H1 (cell line): Measurements from ENCODE around the gene GABPB2. TPM values are rescaled to one million over a fixed set of nuclear protein-coding genes. Genes with fewer than 3 reads are reported as not detected.

Experiments
- CTCF ChIA-PET: fragments of 300-600 bp; sonication (Branson Sonifier 250); formaldehyde crosslinking; loops from one replicate; lab custom pipeline; 2021; ENCODE audit not compliant: partially characterized antibody; lab: Charles Lee
- POLR2A ChIA-PET: fragments of 300-600 bp; sonication (Branson Sonifier 250); formaldehyde crosslinking; loops from one replicate; lab custom pipeline; 2021; ENCODE audit warnings: inconsistent platforms; ENCODE audit not compliant: partially characterized antibody; lab: Charles Lee
- DNase-seq, 2 experiments: peaks; one replicate each; pipeline versions ENCODE4 v3.0.0 to v3.0.0-alpha.2; 2010 to 2022; ENCODE audit warnings: low spot score in 2 of 2, low read depth in 1 of 2, mixed read lengths in 1 of 2
- FAIRE-seq: peaks from 2 replicates; lab custom pipeline; 2011; peaks lifted over from hg19 to GRCh38; lab: Jason Lieb, UNC
- H2AFZ ChIP-seq: 2 replicates; pipeline ENCODE4 v1.8.1; 2012; ENCODE audit warnings: low read length, inconsistent platforms
- H2AK5ac ChIP-seq: 2 replicates; pipeline ENCODE4 v1.6.1; 2013; ENCODE audit warnings: low read depth, low read length
- H2BK120ac ChIP-seq: replicated peaks from 2 replicates; pipeline ENCODE3; 2013; ENCODE audit warnings: low read depth, low read length, inconsistent platforms
- H2BK12ac ChIP-seq: 2 replicates; pipeline ENCODE4 v1.6.1; 2013; ENCODE audit warnings: low read depth, low read length
- H2BK15ac ChIP-seq: 2 replicates; pipeline ENCODE4 v1.6.1; 2013; ENCODE audit warnings: low read length
- H2BK20ac ChIP-seq: 2 replicates; pipeline ENCODE4 v1.6.1; 2013; ENCODE audit warnings: low read length
- H2BK5ac ChIP-seq: 2 replicates; pipeline ENCODE4 v1.6.1; 2013; ENCODE audit warnings: low read depth, low read length
- H3K14ac ChIP-seq: 2 replicates; pipeline ENCODE4 v1.6.1; 2013; ENCODE audit warnings: inconsistent platforms; ENCODE audit not compliant: insufficient read length
- H3K18ac ChIP-seq: 2 replicates; pipeline ENCODE4 v1.6.1; 2013; ENCODE audit warnings: low read length; ENCODE audit errors: extremely low read depth
- H3K23ac ChIP-seq: 2 replicates; pipeline ENCODE4 v1.6.1; 2013; ENCODE audit warnings: inconsistent platforms; ENCODE audit not compliant: insufficient read length
- H3K23me2 ChIP-seq: 2 replicates; pipeline ENCODE4 v1.6.1; 2013; ENCODE audit warnings: low read depth, low read length
- H3K27ac ChIP-seq: 2 replicates; pipeline ENCODE4 v1.6.1; 2011; ENCODE audit warnings: low read depth, low read length, inconsistent platforms
- H3K27me3 ChIP-seq, 4 experiments: replicated peaks in 1 of 4; 1 replicate in 1 of 4; 2 replicates in 3 of 4; pipeline versions ENCODE4 v1.6.1 to v1.8.1; 2011 to 2013; ENCODE audit warnings: low read length in 3 of 4, mild to moderate bottlenecking in 3 of 4, inconsistent platforms in 2 of 4, mixed read lengths in 2 of 4, moderate library complexity in 1 of 4; ENCODE audit not compliant: control insufficient read depth in 3 of 4, insufficient read depth in 3 of 4; ENCODE audit errors: extremely low read depth in 1 of 4
- H3K36me3 ChIP-seq, 4 experiments: 2 replicates each; pipeline versions ENCODE4 v1.6.1 to v1.8.1; 2011 to 2013; ENCODE audit warnings: mild to moderate bottlenecking in 4 of 4, low read length in 3 of 4, moderate library complexity in 2 of 4, control low read depth in 1 of 4, inconsistent platforms in 1 of 4; ENCODE audit not compliant: insufficient read depth in 4 of 4, control insufficient read depth in 2 of 4
- H3K4ac ChIP-seq: replicated peaks from 2 replicates; pipeline ENCODE3; 2013; ENCODE audit warnings: low read length, low read depth, mixed read lengths, inconsistent platforms; ENCODE audit not compliant: insufficient read length
- H3K4me1 ChIP-seq, 4 experiments: replicated peaks in 1 of 4; 1 replicate in 1 of 4; 2 replicates in 3 of 4; pipeline versions ENCODE4 v1.6.1 to v1.8.1; 2011 to 2013; ENCODE audit warnings: low read length in 3 of 4, inconsistent platforms in 2 of 4, mixed read lengths in 1 of 4; ENCODE audit not compliant: insufficient read depth in 4 of 4, control insufficient read depth in 3 of 4
- H3K4me2 ChIP-seq, 2 experiments: 2 replicates each; pipeline versions ENCODE4 v1.6.1 to v1.8.1; 2011 to 2013; ENCODE audit warnings: low read depth in 2 of 2, low read length in 2 of 2, control low read depth in 1 of 2, inconsistent platforms in 1 of 2, mild to moderate bottlenecking in 1 of 2; ENCODE audit not compliant: insufficient read depth in 1 of 2
- H3K4me3 ChIP-seq, 4 experiments: fragments of 200-600, 300-600 bp in 1 of 4; sonication (generic), shearing (Covaris generic), sonication (Bioruptor Twin) in 1 of 4; 2 replicates each; pipeline versions ENCODE4 v1.5.1 to v1.8.1; 2011 to 2016; ENCODE audit warnings: low read length in 4 of 4, low read depth in 3 of 4, control low read depth in 2 of 4, inconsistent platforms in 2 of 4, mild to moderate bottlenecking in 2 of 4, mixed read lengths in 1 of 4, moderate library complexity in 1 of 4; ENCODE audit not compliant: insufficient read depth in 2 of 4; ENCODE audit errors: extremely low read depth in 1 of 4
- H3K56ac ChIP-seq: replicated peaks from 2 replicates; pipeline ENCODE3; 2013; ENCODE audit warnings: low read depth, mild to moderate bottlenecking, mixed read lengths, low read length, inconsistent platforms; ENCODE audit not compliant: insufficient read length
- H3K79me1 ChIP-seq: 2 replicates; pipeline ENCODE4 v1.6.1; 2013; ENCODE audit warnings: low read depth, low read length, control low read depth
- H3K79me2 ChIP-seq, 2 experiments: 2 replicates each; pipeline versions ENCODE4 v1.6.1 to v1.8.1; 2012 to 2013; ENCODE audit warnings: low read length in 2 of 2, mild to moderate bottlenecking in 2 of 2, inconsistent platforms in 1 of 2; ENCODE audit not compliant: insufficient read depth in 2 of 2, control insufficient read depth in 1 of 2
- H3K9ac ChIP-seq, 4 experiments: replicated peaks in 1 of 4; 1 replicate in 1 of 4; 2 replicates in 3 of 4; pipeline versions ENCODE4 v1.6.1 to v1.8.1; 2011 to 2013; ENCODE audit warnings: low read depth in 3 of 4, low read length in 3 of 4, control low read depth in 2 of 4, mild to moderate bottlenecking in 2 of 4, moderate library complexity in 2 of 4, inconsistent platforms in 1 of 4; ENCODE audit errors: extremely low read depth in 1 of 4
- H3K9me3 ChIP-seq, 2 experiments: 2 replicates each; pipeline versions ENCODE4 v1.6.1 to v1.8.1; 2012 to 2013; ENCODE audit warnings: mild to moderate bottlenecking in 2 of 2, moderate library complexity in 2 of 2, control low read depth in 1 of 2, inconsistent platforms in 1 of 2, low read depth in 1 of 2, low read length in 1 of 2, mixed read lengths in 1 of 2; ENCODE audit not compliant: insufficient read depth in 2 of 2
- H4K20me1 ChIP-seq, 2 experiments: replicated peaks in 1 of 2; 2 replicates each; pipeline versions ENCODE3 to v1.8.1; 2011 to 2013; ENCODE audit warnings: inconsistent platforms in 2 of 2, low read length in 2 of 2, mild to moderate bottlenecking in 1 of 2; ENCODE audit not compliant: insufficient read depth in 2 of 2, control insufficient read depth in 1 of 2
- H4K5ac ChIP-seq: 2 replicates; pipeline ENCODE4 v1.6.1; 2013; ENCODE audit warnings: low read length, low read depth, mixed read lengths, inconsistent platforms; ENCODE audit not compliant: insufficient read length
- H4K8ac ChIP-seq: 2 replicates; pipeline ENCODE4 v1.8.0; 2013; ENCODE audit warnings: mild to moderate bottlenecking, moderate library complexity, low read length, inconsistent platforms; ENCODE audit not compliant: insufficient read depth; ENCODE audit errors: extremely low read depth
- H4K91ac ChIP-seq: replicated peaks from 2 replicates; pipeline ENCODE3; 2013; ENCODE audit warnings: low read length, mixed read lengths, inconsistent platforms; ENCODE audit not compliant: insufficient read length
- CHD1 ChIP-seq: IDR thresholded peaks from 2 replicates; pipeline ENCODE4 v1.6.1; 2012; ENCODE audit warnings: low read depth, low read length, improper control_type of control experiment
- KDM1A ChIP-seq: fragments of 200-600, 300-600 bp; sonication (generic); IDR thresholded peaks from 2 replicates; pipeline ENCODE4 v1.7.1; 2016; ENCODE audit warnings: mild to moderate bottlenecking, low read length, borderline replicate concordance
- NANOG ChIP-seq: IDR thresholded peaks from 2 replicates; pipeline ENCODE4 v1.6.1; 2011; ENCODE audit warnings: low read length, low read depth, mild to moderate bottlenecking, inconsistent platforms; ENCODE audit not compliant: insufficient read depth, poor library complexity, severe bottlenecking
- RNF2 ChIP-seq: fragments of 200-900, 300-1000 bp; sonication (generic); IDR thresholded peaks from 2 replicates; pipeline ENCODE4 v1.7.1; 2016; ENCODE audit warnings: borderline replicate concordance, low read depth, mild to moderate bottlenecking, antibody characterized with exemption, low read length; ENCODE audit not compliant: poor library complexity, severe bottlenecking; ENCODE audit errors: missing control alignments
- WGBS, 2 experiments: shearing (Covaris generic) in 1 of 2; methylation state at CpG; one replicate each; pipeline versions ENCODE4 v1.1.6 to v1.1.7; 2013 to 2015; ENCODE audit warnings: low lambda C conversion rate in 2 of 2, mixed read lengths in 2 of 2, inconsistent platforms in 1 of 2, low coverage in 1 of 2, missing lambda C conversion rate in 1 of 2; ENCODE audit not compliant: insufficient replicate concordance in 2 of 2, insufficient coverage in 1 of 2, insufficient read length in 1 of 2; ENCODE audit errors: extremely low coverage in 1 of 2, missing lambda C conversion rate in 1 of 2; 5-methylcytosine and 5-hydroxymethylcytosine counted together
- polyA plus RNA-seq, 7 experiments: library from polyadenylated mRNA; depleted of rRNA in 3 of 7; stranded (reverse) in 5 of 7; unstranded in 2 of 7; fragments of >200 nt in 5 of 7; fragments of 200-250 nt in 2 of 7; gene quantifications; 1 replicate in 5 of 7; 2 replicates in 1 of 7; 4 replicates in 1 of 7; pipeline versions ENCODE4 v1.2.1 to v1.2.3, GENCODE V29; 2011 to 2013; ENCODE audit warnings: missing spikeins in 2 of 7, mixed read lengths in 2 of 7
- total RNA-seq: library from RNA; stranded (reverse); fragmentation: NEBNext Ultra II Directional; extraction: Animal tissue kit (Norgen Biotek cat#: 25700); gene quantifications from 2 replicates; pipeline ENCODE4 v1.2.1, GENCODE V29; 2021
- TF ChIP-seq, protein P1 (sequence below), 3 experiments: IDR thresholded peaks; 1 replicate in 2 of 3; 2 replicates in 1 of 3; pipeline versions ENCODE4 v1.5.1 to v1.6.1; 2011; ENCODE audit warnings: low read length in 3 of 3, mild to moderate bottlenecking in 3 of 3, inconsistent platforms in 2 of 3, low read depth in 1 of 3, moderate library complexity in 1 of 3; ENCODE audit not compliant: insufficient read depth in 1 of 3; ENCODE audit errors: control extremely low read depth in 1 of 3
- TF ChIP-seq, protein P2 (sequence below): IDR thresholded peaks from 2 replicates; pipeline ENCODE4 v1.6.1; 2012; ENCODE audit warnings: low read length, inconsistent platforms

The GABPB2 gene
- total and polyA plus RNA-seq, 2 of the 8 experiments (the other 6 are each of a cell fraction or from before 2014, with no cell fraction given) = 1.8 to 2.4 TPM

DNA sequence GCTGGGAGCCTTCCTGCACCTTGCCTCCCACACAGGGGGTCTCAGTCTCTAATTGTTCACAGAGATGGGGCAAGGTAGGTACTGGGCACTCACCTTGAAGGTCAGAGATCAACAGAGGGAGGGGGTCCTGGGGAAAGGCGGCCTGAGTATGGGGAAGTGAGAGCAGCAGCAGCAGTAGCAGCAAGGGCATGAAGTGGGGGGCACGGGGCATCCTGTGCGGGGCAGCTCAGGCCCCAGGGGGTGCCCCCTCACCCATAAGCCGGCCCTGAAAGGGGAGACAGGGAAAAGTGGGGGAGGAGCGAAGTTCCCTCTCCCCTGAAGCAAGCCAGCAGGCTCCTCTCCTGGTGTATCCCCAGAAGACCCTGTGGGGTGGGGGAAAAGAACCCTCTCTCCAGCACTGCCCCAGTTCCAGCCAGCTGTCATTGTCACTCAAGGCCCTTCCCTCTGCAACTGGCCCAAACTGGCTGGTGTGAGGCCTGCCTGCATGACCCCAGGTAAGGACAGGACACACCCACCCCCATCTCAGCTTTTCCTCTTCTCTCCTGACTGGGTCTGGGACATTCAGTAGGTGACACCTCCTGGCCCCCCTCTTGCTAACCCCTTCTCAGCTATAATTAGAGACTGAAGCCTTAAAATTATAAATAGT, 72.0 kb downstream of the GABPB2 start:
- Histone ChIP-seq H4K8ac (no peak overlapping the region), H2BK12ac (no peak overlapping the region), H3K27ac (no peak overlapping the region), H4K91ac (no peak overlapping the region), H2BK15ac (no peak overlapping the region), H3K36me3 (peaks cover 0 to 4% (median 0%) of the 10 kb centered on the region in 4 experiments; a peak in 3 of 8 replicates), H4K20me1 (peaks cover 0 to under 1% of the 10 kb centered on the region in 2 experiments), H3K4me3 (no peak overlapping the region), H3K14ac (no peak overlapping the region), H3K4me2 (no peak overlapping the region), H3K4me1 (peaks cover 15 to 30% (median 21%) of the 10 kb centered on the region in 4 experiments), H3K23me2 (peaks cover 16% of the 10 kb centered on the region), H3K79me1 (peaks cover 5% of the 10 kb centered on the region; the same call in 1 of the 2 replicates), H3K79me2 (no peaks in the 10 kb centered on the region), H3K27me3 (peaks cover 0 to 12% (median 7%) of the 10 kb centered on the region in 4 experiments; a peak in 5 of 7 replicates), H3K56ac (no peak overlapping the region), H4K5ac (no peak overlapping the region), H2AFZ (no peak overlapping the region), H3K9ac (no peak overlapping the region), H2BK5ac (no peak overlapping the region), H3K4ac (no peak overlapping the region), H3K18ac (no peak overlapping the region), H2BK20ac (no peak overlapping the region), H2BK120ac (no peak overlapping the region), H3K23ac (no peak overlapping the region), H3K9me3 (no peaks in the 10 kb centered on the region), H2AK5ac (no peak overlapping the region)
- POLR2A ChIA-PET = interaction anchor here (0.6 to 10.7 kb wide), 4 partner anchors 11 to 245 kb away, joined by 3 to 124 read pairs (median 4); no protein-coding TSS in a partner anchor
- CTCF ChIA-PET = interaction anchor here (0.7 to 4.7 kb wide), 11 partner anchors 9 to 117 kb away, joined by 3 to 54 read pairs (median 4); partner anchors contain the start of genes TMOD4 and TNFAIP8L2
- 75% methylated on average over 5 of the region's 5 CpGs; no CpG with 5 or more reads in 1 of the 2 experiments for WGBS, 2 experiments
- DNase-seq = no peak
- FAIRE-seq = no peak
- TF ChIP-seq, protein P1, sequence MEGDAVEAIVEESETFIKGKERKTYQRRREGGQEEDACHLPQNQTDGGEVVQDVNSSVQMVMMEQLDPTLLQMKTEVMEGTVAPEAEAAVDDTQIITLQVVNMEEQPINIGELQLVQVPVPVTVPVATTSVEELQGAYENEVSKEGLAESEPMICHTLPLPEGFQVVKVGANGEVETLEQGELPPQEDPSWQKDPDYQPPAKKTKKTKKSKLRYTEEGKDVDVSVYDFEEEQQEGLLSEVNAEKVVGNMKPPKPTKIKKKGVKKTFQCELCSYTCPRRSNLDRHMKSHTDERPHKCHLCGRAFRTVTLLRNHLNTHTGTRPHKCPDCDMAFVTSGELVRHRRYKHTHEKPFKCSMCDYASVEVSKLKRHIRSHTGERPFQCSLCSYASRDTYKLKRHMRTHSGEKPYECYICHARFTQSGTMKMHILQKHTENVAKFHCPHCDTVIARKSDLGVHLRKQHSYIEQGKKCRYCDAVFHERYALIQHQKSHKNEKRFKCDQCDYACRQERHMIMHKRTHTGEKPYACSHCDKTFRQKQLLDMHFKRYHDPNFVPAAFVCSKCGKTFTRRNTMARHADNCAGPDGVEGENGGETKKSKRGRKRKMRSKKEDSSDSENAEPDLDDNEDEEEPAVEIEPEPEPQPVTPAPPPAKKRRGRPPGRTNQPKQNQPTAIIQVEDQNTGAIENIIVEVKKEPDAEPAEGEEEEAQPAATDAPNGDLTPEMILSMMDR (IDR thresholded peaks at IDR 0.05; ENCODE audit: control extremely low read depth in 1 of 3, insufficient read depth in 1 of 3, low read depth in 1 of 3, low read length in 3 of 3) = no peak
- TF ChIP-seq, protein P2, sequence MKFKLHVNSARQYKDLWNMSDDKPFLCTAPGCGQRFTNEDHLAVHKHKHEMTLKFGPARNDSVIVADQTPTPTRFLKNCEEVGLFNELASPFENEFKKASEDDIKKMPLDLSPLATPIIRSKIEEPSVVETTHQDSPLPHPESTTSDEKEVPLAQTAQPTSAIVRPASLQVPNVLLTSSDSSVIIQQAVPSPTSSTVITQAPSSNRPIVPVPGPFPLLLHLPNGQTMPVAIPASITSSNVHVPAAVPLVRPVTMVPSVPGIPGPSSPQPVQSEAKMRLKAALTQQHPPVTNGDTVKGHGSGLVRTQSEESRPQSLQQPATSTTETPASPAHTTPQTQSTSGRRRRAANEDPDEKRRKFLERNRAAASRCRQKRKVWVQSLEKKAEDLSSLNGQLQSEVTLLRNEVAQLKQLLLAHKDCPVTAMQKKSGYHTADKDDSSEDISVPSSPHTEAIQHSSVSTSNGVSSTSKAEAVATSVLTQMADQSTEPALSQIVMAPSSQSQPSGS = no peak
- TF ChIP-seq KDM1A (no peak), NANOG (no peak), CHD1 (no peak), RNF2 (no peak)
